ENCODE results near the gene JARID2.
A peak's percentile ranks its signal among the peaks of the same experiment; 100 is the strongest.

The JARID2 gene

GRCh38 chr6:15416932-15417509 is 171.2 kb downstream of the JARID2 start:
- DNase-seq (ENCODE audit: low read depth in 2 of 2): no peak

GRCh38 chr6:15417811-15418210 is 171.9 kb downstream of the JARID2 start:
- peak in 1 of 2 donors; percentile 52 for DNase-seq (ENCODE audit: low read depth in 2 of 2)

- DNase-seq (ENCODE audit: low read depth in 2 of 2): no peak
These were observed 173.6 kb downstream of the JARID2 start for GRCh38 chr6:15419493-15419892.

GRCh38 chr6:15420959-15421438 is 175.1 kb downstream of the JARID2 start:
- no peak for DNase-seq (ENCODE audit: low read depth in 2 of 2)

GRCh38 chr6:15421945-15422733 is 176.3 kb downstream of the JARID2 start:
- no peak for DNase-seq (ENCODE audit: low read depth in 2 of 2)

- no peak for DNase-seq (ENCODE audit: low read depth in 2 of 2)
These were observed 177.6 kb downstream of the JARID2 start for GRCh38 chr6:15423286-15423993.

GRCh38 chr6:15425947-15426346 is 180.1 kb downstream of the JARID2 start:
- DNase-seq (ENCODE audit: low read depth in 2 of 2): no peak

- no peak for DNase-seq (ENCODE audit: low read depth in 2 of 2)
These were observed 180.5 kb downstream of the JARID2 start for GRCh38 chr6:15426395-15426794.

- no peak for DNase-seq (ENCODE audit: low read depth in 2 of 2)
These were observed 181.0 kb downstream of the JARID2 start for GRCh38 chr6:15426901-15427300.

GRCh38 chr6:15427331-15428070 is 181.6 kb downstream of the JARID2 start:
- no peak for DNase-seq (ENCODE audit: low read depth in 2 of 2)

- DNase-seq (ENCODE audit: low read depth in 2 of 2): no peak
These were observed 183.6 kb downstream of the JARID2 start for GRCh38 chr6:15429141-15430110.

- DNase-seq (ENCODE audit: low read depth in 2 of 2): no peak
These were observed 184.3 kb downstream of the JARID2 start for GRCh38 chr6:15430186-15430585.

GRCh38 chr6:15430931-15431405 is 185.1 kb downstream of the JARID2 start:
- no peak for DNase-seq (ENCODE audit: low read depth in 2 of 2)

GRCh38 chr6:15431762-15432483 is 186.1 kb downstream of the JARID2 start:
- no peak for DNase-seq (ENCODE audit: low read depth in 2 of 2)

GRCh38 chr6:15433511-15433861 is 187.6 kb downstream of the JARID2 start:
- DNase-seq (ENCODE audit: low read depth in 2 of 2): no peak

- DNase-seq (ENCODE audit: low read depth in 2 of 2): no peak
These were observed 188.4 kb downstream of the JARID2 start for GRCh38 chr6:15434263-15434662.

- no peak for DNase-seq (ENCODE audit: low read depth in 2 of 2)
These were observed 189.0 kb downstream of the JARID2 start for GRCh38 chr6:15434823-15435380.

- no peak for DNase-seq (ENCODE audit: low read depth in 2 of 2)
These were observed 189.6 kb downstream of the JARID2 start for GRCh38 chr6:15435468-15435867.

- DNase-seq (ENCODE audit: low read depth in 2 of 2): no peak
These were observed 190.6 kb downstream of the JARID2 start for GRCh38 chr6:15436451-15436850.
